Activated CD4-positive, alpha-beta T cell treated with anti-CD3 and anti-CD28 coated beads for 24 hours (primary cell): Measurements from ENCODE around the gene C9orf78.
A peak's percentile ranks its signal among the peaks of the same experiment; 100 is the strongest.

Experiments
- DNase-seq, 2 donors: peaks; one replicate each; pipeline ENCODE4 v3.0.0-alpha.2; 2020; ENCODE audit warnings: low read depth in 2 of 2

The C9orf78 gene

GRCh38 chr9:129867136-129868022 is 32.3 kb upstream of the C9orf78 start:
- no peak for DNase-seq

- no peak for DNase-seq
Observed at GRCh38 chr9:129866394-129867135, 31.5 kb upstream of the C9orf78 start.

GRCh38 chr9:129865668-129866320 is 30.7 kb upstream of the C9orf78 start:
- no peak for DNase-seq

- DNase-seq: no peak
Observed at GRCh38 chr9:129864991-129865647, 30.0 kb upstream of the C9orf78 start.

GRCh38 chr9:129863059-129863690 is 28.1 kb upstream of the C9orf78 start:
- peak in 1 of 2 donors; percentile 15 for DNase-seq

GRCh38 chr9:129861447-129861827 is 26.4 kb upstream of the C9orf78 start:
- DNase-seq: no peak

GRCh38 chr9:129860653-129861446 is 25.8 kb upstream of the C9orf78 start:
- no peak for DNase-seq

- no peak for DNase-seq
Observed at GRCh38 chr9:129858167-129858962, 23.3 kb upstream of the C9orf78 start.

- DNase-seq: no peak
Observed at GRCh38 chr9:129857207-129857606, 22.1 kb upstream of the C9orf78 start.

GRCh38 chr9:129854588-129855110 is 19.6 kb upstream of the C9orf78 start:
- no peak for DNase-seq

GRCh38 chr9:129853614-129854013 is 18.5 kb upstream of the C9orf78 start:
- no peak for DNase-seq

- no peak for DNase-seq
Observed at GRCh38 chr9:129852579-129852978, 17.5 kb upstream of the C9orf78 start.

GRCh38 chr9:129851821-129852220 is 16.7 kb upstream of the C9orf78 start:
- DNase-seq: no peak

- no peak for DNase-seq
Observed at GRCh38 chr9:129850821-129851550, 15.9 kb upstream of the C9orf78 start.

- no peak for DNase-seq
Observed at GRCh38 chr9:129849901-129850300, 14.8 kb upstream of the C9orf78 start.

GRCh38 chr9:129848712-129849441 is 13.8 kb upstream of the C9orf78 start:
- no peak for DNase-seq

GRCh38 chr9:129845373-129845772 is 10.3 kb upstream of the C9orf78 start:
- DNase-seq: no peak

GRCh38 chr9:129841071-129841470 is 6.0 kb upstream of the C9orf78 start:
- DNase-seq: no peak
